K562 (cell line): Measurements from ENCODE around the gene ITPKA. TPM values are rescaled to one million over a fixed set of nuclear protein-coding genes. Genes with fewer than 3 reads are reported as not detected.

Experiments
- ATAC-seq: fragments of 200-7000 bp; cut with Tn5 transposase; 3 replicates; pipeline ENCODE4 v1.9.1; 2020; ENCODE audit warnings: moderate library complexity
- BruUV-seq: library from RNA; stranded (reverse); fragments of 400-500 nt; replicated peaks from 2 replicates; lab custom pipeline; 2021; lab: Mats Ljungman, UMichigan
- CTCF ChIA-PET: fragments of 300-600 bp; formaldehyde crosslinking; extraction: SDS; loops from one replicate; lab custom pipeline; 2021; ENCODE audit warnings: low intra/inter-chr PET ratio; lab: Yijun Ruan, JAX
- POLR2A ChIA-PET: fragments of 300-600, 350-650 bp; sonication (Branson Sonifier 250); formaldehyde crosslinking; extraction: SDS; loops from one replicate; lab custom pipeline; 2021; ENCODE audit warnings: antibody characterized with exemption, inconsistent platforms; lab: Yijun Ruan, JAX
- DNase-seq, 4 experiments: peaks; one replicate each; pipeline versions ENCODE4 v3.0.0 to v3.0.0-alpha.2; 2011 to 2018; ENCODE audit warnings: low spot score in 3 of 4, mixed read lengths in 3 of 4; ENCODE audit errors: extremely low read depth in 1 of 4
- FAIRE-seq: peaks from 2 replicates; lab custom pipeline; 2011; peaks lifted over from hg19 to GRCh38; lab: Jason Lieb, UNC
- H2AFZ ChIP-seq: 2 replicates; pipeline ENCODE4 v1.6.0; 2011; ENCODE audit warnings: low read depth, low read length, control low read depth, inconsistent platforms
- H3K27ac ChIP-seq: fragments of 200-600 bp; 3 replicates; pipeline ENCODE4 v1.8.0; 2011; ENCODE audit warnings: low read depth, mild to moderate bottlenecking, control low read depth, inconsistent platforms, low read length, moderate library complexity, mixed read lengths; ENCODE audit errors: extremely low read depth
- H3K27me3 ChIP-seq, 2 experiments: fragments of 300-600 bp in 1 of 2; 2 replicates in 1 of 2; 3 replicates in 1 of 2; pipeline versions ENCODE4 v1.6.0 to v1.8.0; 2011; ENCODE audit warnings: inconsistent platforms in 2 of 2, low read length in 2 of 2, mild to moderate bottlenecking in 1 of 2, mixed read lengths in 1 of 2, moderate library complexity in 1 of 2; ENCODE audit not compliant: control insufficient read depth in 2 of 2, insufficient read depth in 2 of 2
- H3K36me3 ChIP-seq: fragments of 300-600 bp; 3 replicates; pipeline ENCODE4 v1.8.0; 2011; ENCODE audit warnings: mild to moderate bottlenecking, low read length, inconsistent platforms; ENCODE audit not compliant: control insufficient read depth, insufficient read depth
- H3K4me1 ChIP-seq, 2 experiments: fragments of 200-600 bp in 1 of 2; replicated peaks in 1 of 2; 2 replicates in 1 of 2; 3 replicates in 1 of 2; pipeline versions ENCODE4 v1.5.1 to v1.8.0; 2011; ENCODE audit warnings: inconsistent platforms in 2 of 2, low read length in 2 of 2, mild to moderate bottlenecking in 1 of 2, mixed read lengths in 1 of 2, moderate library complexity in 1 of 2; ENCODE audit not compliant: control insufficient read depth in 2 of 2, insufficient read depth in 2 of 2
- H3K4me2 ChIP-seq: 2 replicates; pipeline ENCODE4 v1.6.1; 2011; ENCODE audit warnings: low read length, control low read depth, inconsistent platforms, mixed read lengths; ENCODE audit not compliant: insufficient read depth
- H3K4me3 ChIP-seq: fragments of 200-600 bp; sonication (generic), shearing (Covaris generic); 2 replicates; pipeline ENCODE4 v1.5.1; 2016; ENCODE audit warnings: control low read depth, inconsistent platforms
- H3K79me2 ChIP-seq: fragments of 200-600 bp; 3 replicates; pipeline ENCODE4 v1.8.0; 2011; ENCODE audit warnings: low read length, inconsistent platforms; ENCODE audit not compliant: control insufficient read depth, insufficient read depth
- H3K9ac ChIP-seq, 2 experiments: 2 replicates each; pipeline versions ENCODE4 v1.6.0 to v1.6.1; 2011; ENCODE audit warnings: low read depth in 2 of 2, low read length in 2 of 2, control low read depth in 1 of 2, inconsistent platforms in 1 of 2, mild to moderate bottlenecking in 1 of 2, mixed read lengths in 1 of 2; ENCODE audit not compliant: insufficient read depth in 1 of 2
- H3K9me1 ChIP-seq: one replicate; pipeline ENCODE4 v1.6.0; 2011; ENCODE audit warnings: inconsistent platforms, mild to moderate bottlenecking, low read length, moderate library complexity; ENCODE audit not compliant: control insufficient read depth, insufficient read depth
- H3K9me3 ChIP-seq: replicated peaks from 2 replicates; pipeline ENCODE4 v1.5.1; 2011; ENCODE audit warnings: low read depth, low read length, inconsistent platforms; ENCODE audit not compliant: control insufficient read depth, insufficient read depth
- H4K20me1 ChIP-seq: replicated peaks from 2 replicates; pipeline ENCODE4 v1.6.1; 2011; ENCODE audit warnings: low read length, inconsistent platforms, mixed read lengths; ENCODE audit not compliant: control insufficient read depth, insufficient read depth
- CBX1 ChIP-seq: sonication (generic); IDR thresholded peaks from 2 replicates; pipeline ENCODE4 v1.6.1; 2016; ENCODE audit warnings: antibody characterized with exemption, low read depth, mild to moderate bottlenecking
- GABPB1 ChIP-seq: sonication (generic); formaldehyde crosslinking; IDR thresholded peaks from 2 replicates; pipeline ENCODE4 v1.8.0; 2022; ENCODE audit warnings: mild to moderate bottlenecking, missing genetic modification reagents
- MEIS2 ChIP-seq: fragments of 450-650 bp; IDR thresholded peaks from 2 replicates; pipeline ENCODE4 v1.6.1; 2014; ENCODE audit warnings: mild to moderate bottlenecking; ENCODE audit not compliant: partially characterized antibody
- NCOA6 ChIP-seq: fragments of 450-650 bp; IDR thresholded peaks from 2 replicates; pipeline ENCODE4 v1.6.1; 2017; ENCODE audit warnings: mild to moderate bottlenecking
- NFE2 ChIP-seq: IDR thresholded peaks from 2 replicates; pipeline ENCODE4 v1.6.1; 2014; ENCODE audit warnings: antibody characterized with exemption, low read depth
- PCBP1 ChIP-seq: fragments of 200-400 bp; formaldehyde crosslinking; IDR thresholded peaks from 2 replicates; pipeline ENCODE4 v1.6.1; 2018; ENCODE audit warnings: mild to moderate bottlenecking, low read depth, low read length; ENCODE audit not compliant: poor library complexity, severe bottlenecking
- POLR2G ChIP-seq: fragments of 200-400 bp; formaldehyde crosslinking; IDR thresholded peaks from 2 replicates; pipeline ENCODE4 v1.6.1; 2017; ENCODE audit warnings: low read depth, mild to moderate bottlenecking, antibody characterized with exemption, low read length, moderate library complexity
- PRPF4 ChIP-seq: fragments of 200-400 bp; formaldehyde crosslinking; IDR thresholded peaks from one replicate; pipeline ENCODE4 v1.6.1; 2017; ENCODE audit warnings: low read length, low read depth, mild to moderate bottlenecking; ENCODE audit not compliant: insufficient read depth, poor library complexity, severe bottlenecking
- SAFB ChIP-seq: fragments of 200-400 bp; formaldehyde crosslinking; IDR thresholded peaks from 2 replicates; pipeline ENCODE4 v1.6.1; 2017; ENCODE audit warnings: low read depth, low read length, borderline replicate concordance
- TEAD4 ChIP-seq, 2 experiments: sonication (generic) in 1 of 2; formaldehyde crosslinking in 1 of 2; IDR thresholded peaks; 2 replicates each; pipeline versions ENCODE4 v1.6.1 to v1.8.0; 2012 to 2022; ENCODE audit warnings: borderline replicate concordance in 1 of 2, inconsistent platforms in 1 of 2, low read length in 1 of 2, mild to moderate bottlenecking in 1 of 2, missing genetic modification reagents in 1 of 2
- TFAP4 ChIP-seq: sonication (generic); formaldehyde crosslinking; IDR thresholded peaks from 2 replicates; pipeline ENCODE4 v1.8.0; 2022; ENCODE audit warnings: missing genetic modification reagents, mild to moderate bottlenecking, moderate library complexity, borderline replicate concordance
- ZBTB1 ChIP-seq: sonication (generic); formaldehyde crosslinking; IDR thresholded peaks from 2 replicates; pipeline ENCODE4 v1.8.1; 2023; ENCODE audit warnings: missing genetic modification reagents, low read depth, mild to moderate bottlenecking, borderline replicate concordance
- ZNF165 ChIP-seq: fragments of 250-450 bp; sonication (Bioruptor Pico); IDR thresholded peaks from 2 replicates; pipeline ENCODE4 v1.4.0; 2020; ENCODE audit warnings: borderline replicate concordance
- ZNF282 ChIP-seq: sonication (generic); formaldehyde crosslinking; IDR thresholded peaks from 2 replicates; pipeline ENCODE4 v1.8.1; 2023; ENCODE audit warnings: missing genetic modification reagents
- WGBS: fragments of 100-300 bp; shearing (Covaris generic); methylation state at CpG from one replicate; pipeline ENCODE4 v1.1.6; 2016; ENCODE audit warnings: low coverage, mixed read lengths; ENCODE audit not compliant: insufficient coverage; ENCODE audit errors: missing lambda C conversion rate; 5-methylcytosine and 5-hydroxymethylcytosine counted together
- in situ Hi-C: fragments of 300-500 bp; cut with MboI; formaldehyde crosslinking; loops from 4 replicates; pipeline ENCODE4 v1.15.0; 2018; ENCODE audit warnings: inconsistent platforms, mixed read lengths
- intact Hi-C: fragments of 100-400 bp; cut with micrococcal nuclease; formaldehyde crosslinking; loops from 2 replicates; pipeline ENCODE4 v1.14.2; 2022
- polyA plus RNA-seq, 8 experiments: library from polyadenylated mRNA; depleted of rRNA in 4 of 8; stranded (reverse) in 5 of 8; unstranded in 3 of 8; fragments of >200 nt; fragmentation: Nextera tagmentation in 2 of 8; fragmentation: Illumina TruSeq in 1 of 8; extraction: Ambion mirVana in 2 of 8; extraction: Trizol in 1 of 8; gene quantifications; 2 replicates each; pipeline versions ENCODE4 v1.2.1 to v1.2.3, GENCODE V29; 2011 to 2014; ENCODE audit warnings: inconsistent platforms in 1 of 8, missing spikeins in 1 of 8
- total RNA-seq, 7 experiments: library from RNA; depleted of rRNA in 6 of 7; stranded (reverse); fragments of >200 nt in 6 of 7; fragmentation: Illumina TruSeq in 2 of 7; extraction: Trizol in 2 of 7; gene quantifications; 2 replicates each; pipeline versions ENCODE4 v1.2.1 to v1.2.3, GENCODE V29; 2011 to 2021; ENCODE audit warnings: low replicate concordance in 1 of 7

ITPKA gene
- total and polyA plus RNA-seq, 9 of the 15 experiments (the other 6 are each of a cell fraction or from before 2014, with no cell fraction given) = 0.14 to 68.4 (median 11.5) TPM

GRCh38 chr15:41494190-41494921, 682 bp downstream of the ITPKA start:
- BruUV-seq = no TSS peak
- Histone ChIP-seq H3K9me1 (no peaks in the 10 kb centered on the region), H3K36me3 (0 out of 3 replicates have a peak, but pooled peaks cover 6% of the 10 kb centered on the region), H4K20me1 (no peaks in the 10 kb centered on the region), H3K4me3 (peak overlapping the region; percentile 60), H3K27me3 (no peaks in the 10 kb centered on the region), H3K9ac (peak overlapping the region; percentile 61 to 94), H3K79me2 (peaks cover 36% of the 10 kb centered on the region), H2AFZ (peak overlapping the region; percentile 82), H3K4me2 (peak overlapping the region; percentile 90), H3K27ac (peak overlapping the region; percentile 74), H3K4me1 (peaks cover 24 to 42% of the 10 kb centered on the region in 2 experiments), H3K9me3 (no peaks in the 10 kb centered on the region)
- in situ Hi-C loops (no loop called here), intact Hi-C loops (loop anchor here (2.0 to 5.0 kb wide), 2 partner anchors 18 to 478 kb away; partner anchors contain the start of genes EHD4 and LTK)
- ATAC-seq (peak; percentile 20), DNase-seq (peak; percentile 68 to 82 (median 78)), FAIRE-seq (no peak)
- ChIA-PET CTCF (no interaction called here), POLR2A (interaction anchor here (0.6 to 0.7 kb wide), 2 partner anchors 12 to 32 kb away, joined by 3 read pairs; no protein-coding TSS in a partner anchor)
- 1% methylated on average over 39 of the region's 77 CpGs for WGBS
- TF ChIP-seq PCBP1 (peak; percentile 23), ZNF165 (no peak), ZNF282 (0 out of 2 replicates have a peak, but pooled peaks have one; percentile 42), POLR2G (peak; percentile 38; the same call in 1 of the 2 replicates), SAFB (peak; percentile 67; the same call in 1 of the 2 replicates), GABPB1 (CRISPR knock-in tag) (0 out of 2 replicates have a peak, but pooled peaks have one; percentile 13), NCOA6 (peak; percentile 69), TFAP4 (CRISPR knock-in tag) (peak; percentile 52; the same call in 1 of the 2 replicates), MEIS2 (no peak), CBX1 (0 out of 2 replicates have a peak, but pooled peaks have one; percentile 53), ZBTB1 (CRISPR knock-in tag) (peak; percentile 32; the same call in 1 of the 2 replicates), PRPF4 (peak; percentile 32), NFE2 (no peak), TEAD4 (IDR thresholded peaks at IDR 0.05; ENCODE audit: low read length) (peak; percentile 18; the same call in 1 of the 2 replicates), TEAD4 (CRISPR knock-in tag; IDR thresholded peaks at IDR 0.05; ENCODE audit: borderline replicate concordance) (no peak)
